ENCODE measurements around the gene KCNN3.
A peak's percentile ranks its signal among the peaks of the same experiment; 100 is the strongest.
"Not testable (repeated sequence)": the region's sequence is repeated elsewhere in the genome, so short reads cannot be mapped to it uniquely, and the experiment has no call there.

KCNN3 gene

GRCh38 chr1:154714052-154714623 lies 155.9 kb downstream of the KCNN3 start:
- intact Hi-C loops (cut with DNase I), result no loop called here
- DNase-seq, result no peak

GRCh38 chr1:154713005-154713404 lies 157.1 kb downstream of the KCNN3 start:
- intact Hi-C loops (cut with DNase I), result no loop called here
- DNase-seq, result no peak

- peak in 37 of 42 donors; percentile 44 to 87 (median 67) for DNase-seq
- intact Hi-C loops (cut with DNase I), result no loop called here
Observed at GRCh38 chr1:154712166-154712810, 157.8 kb downstream of the KCNN3 start.

- intact Hi-C loops (cut with DNase I), result no loop called here
Observed at GRCh38 chr1:154711416-154711815, 158.7 kb downstream of the KCNN3 start.

GRCh38 chr1:154710106-154710505 lies 160.0 kb downstream of the KCNN3 start:
- intact Hi-C loops (cut with DNase I), result no loop called here

More at GRCh38 chr1:154711416-154711815, 158.7 kb downstream of the KCNN3 start:
- no peak for DNase-seq

GRCh38 chr1:154707901-154708463 lies 162.1 kb downstream of the KCNN3 start:
- no peak for DNase-seq
- intact Hi-C loops (cut with DNase I), result no loop called here

More at GRCh38 chr1:154710106-154710505, 160.0 kb downstream of the KCNN3 start:
- no peak for DNase-seq

- no peak for DNase-seq
- intact Hi-C loops (cut with DNase I), result no loop called here
Observed at GRCh38 chr1:154706851-154707250, 163.2 kb downstream of the KCNN3 start.

GRCh38 chr1:154705544-154705943 lies 164.5 kb downstream of the KCNN3 start:
- DNase-seq, result peak in 1 of 42 donors; percentile 25
- intact Hi-C loops (cut with DNase I), result no loop called here

GRCh38 chr1:154703170-154703569 lies 166.9 kb downstream of the KCNN3 start:
- intact Hi-C loops (cut with DNase I), result no loop called here
- DNase-seq, result no peak

- intact Hi-C loops (cut with DNase I), result no loop called here
Observed at GRCh38 chr1:154698320-154699096, 171.6 kb downstream of the KCNN3 start.

GRCh38 chr1:154697710-154698109 lies 172.4 kb downstream of the KCNN3 start:
- DNase-seq, result no peak
- intact Hi-C loops (cut with DNase I), result no loop called here

More at GRCh38 chr1:154698320-154699096, 171.6 kb downstream of the KCNN3 start:
- peak in 9 of 42 donors; percentile 11 to 67 (median 30) for DNase-seq

- intact Hi-C loops (cut with DNase I), result no loop called here
Observed at GRCh38 chr1:154696456-154696855, 173.6 kb downstream of the KCNN3 start.

GRCh38 chr1:154695985-154696384 lies 174.1 kb downstream of the KCNN3 start:
- DNase-seq, result peak in 1 of 42 donors; percentile 14
- intact Hi-C loops (cut with DNase I), result no loop called here

More at GRCh38 chr1:154696456-154696855, 173.6 kb downstream of the KCNN3 start:
- no peak for DNase-seq

- intact Hi-C loops (cut with DNase I), result no loop called here
- DNase-seq, result peak in 14 of 42 donors; percentile 16 to 78 (median 40)
Observed at GRCh38 chr1:154694995-154695394, 175.1 kb downstream of the KCNN3 start.

GRCh38 chr1:154689083-154689482 lies 181.0 kb downstream of the KCNN3 start:
- DNase-seq, result no peak
- intact Hi-C loops (cut with DNase I), result no loop called here

GRCh38 chr1:154686507-154686906 lies 183.6 kb downstream of the KCNN3 start:
- DNase-seq, result no peak
- intact Hi-C loops (cut with DNase I), result no loop called here

GRCh38 chr1:154683820-154684219 lies 186.3 kb downstream of the KCNN3 start:
- no peak for DNase-seq
- intact Hi-C loops (cut with DNase I), result no loop called here

GRCh38 chr1:154682254-154682653 lies 187.8 kb downstream of the KCNN3 start:
- no peak for DNase-seq
- intact Hi-C loops (cut with DNase I), result no loop called here

GRCh38 chr1:154677844-154678243 lies 192.2 kb downstream of the KCNN3 start:
- intact Hi-C loops (cut with DNase I); DNase-seq: not testable (repeated sequence)

- DNase-seq; intact Hi-C loops (cut with DNase I): not testable (repeated sequence)
Observed at GRCh38 chr1:154676847-154677246, 193.2 kb downstream of the KCNN3 start.

Data from head of caudate nucleus (tissue), 42 donors.